ENCODE data around the gene WDR37.

DNA sequence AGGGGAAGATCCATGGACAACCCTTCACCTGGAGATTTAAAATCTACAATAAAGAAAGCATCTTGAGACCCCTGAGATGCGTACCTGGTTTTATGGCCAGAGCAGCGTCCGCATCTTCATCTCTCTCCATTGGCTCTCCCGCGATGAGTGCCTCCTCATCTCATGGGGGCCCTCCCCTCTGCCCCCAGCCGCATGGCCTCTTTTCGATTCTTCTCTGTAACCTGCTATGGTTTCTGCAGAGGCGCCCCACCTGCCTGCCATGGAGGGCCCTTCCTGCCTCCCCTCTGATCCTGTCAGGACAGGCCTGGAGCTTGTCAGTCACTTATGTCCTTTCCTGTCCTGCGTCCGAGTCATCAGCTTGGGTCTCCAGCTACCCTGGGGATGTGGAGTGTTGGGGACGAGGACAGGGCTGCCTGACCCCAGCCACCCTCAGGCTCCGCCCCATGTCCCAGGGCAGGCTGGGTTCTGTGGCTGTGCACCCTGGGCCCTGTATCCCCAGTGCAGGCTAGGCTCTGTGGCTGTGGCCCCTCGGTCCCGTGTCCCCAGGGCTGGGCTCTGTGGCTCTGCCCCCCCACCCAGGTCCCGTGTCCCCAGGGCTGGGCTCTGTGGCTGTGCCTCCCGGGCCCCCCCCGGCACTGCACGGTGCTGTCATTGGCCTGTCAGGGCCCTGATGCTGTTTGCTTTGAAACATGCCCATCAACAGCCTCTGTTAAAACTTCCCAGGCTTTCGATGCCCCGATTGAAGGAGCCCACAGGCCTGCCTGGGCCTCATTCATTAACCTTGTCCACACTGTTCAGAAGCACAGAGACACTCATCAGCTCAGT, 99.8 kb downstream of the WDR37 start:
- TF ChIP-seq POLR2A (IDR thresholded peaks at IDR 0.05; ENCODE audit: low read depth, low read length) (no peak), POU2F2 (IDR thresholded peaks at IDR 0.05; ENCODE audit: low read depth, low read length) (no peak), PAX5 (IDR thresholded peaks at IDR 0.05; ENCODE audit: insufficient read depth, low read length, severe bottlenecking) (no peak), TAF1 (IDR thresholded peaks at IDR 0.05; ENCODE audit: low read depth, low read length) (no peak), SPI1 (IDR thresholded peaks at IDR 0.05; ENCODE audit: low read depth, low read length) (no peak)
